Ovary (tissue), 9 donors: ENCODE results near the gene ARHGEF17. TPM values are rescaled to one million over a fixed set of nuclear protein-coding genes. Genes with fewer than 3 reads are reported as not detected.

Experiments
- DNase-seq, 5 donors: peaks; one replicate each; pipeline ENCODE4 v3.0.0-alpha.2; 2019 to 2020
- H3K27ac ChIP-seq, 2 donors: fragments of 200-600 bp; one replicate each; pipeline versions ENCODE4 v1.5.1 to v1.8.0; 2019 to 2022
- H3K27me3 ChIP-seq: fragments of 200-600 bp; one replicate; pipeline ENCODE4 v1.8.0; 2022
- H3K36me3 ChIP-seq: fragments of 200-600 bp; sonication (generic); one replicate; pipeline ENCODE4 v1.5.1; 2019
- H3K4me1 ChIP-seq: one replicate; pipeline ENCODE4 v1.8.1; 2013; ENCODE audit warnings: mild to moderate bottlenecking, moderate library complexity; ENCODE audit not compliant: insufficient read depth
- H3K4me3 ChIP-seq: fragments of 200-600 bp; sonication (generic); one replicate; pipeline ENCODE4 v1.5.1; 2017
- H3K9me3 ChIP-seq, 2 donors: fragments of 200-600 bp in 1 of 2; sonication (generic) in 1 of 2; one replicate each; pipeline versions ENCODE4 v1.5.1 to v1.8.1; 2013 to 2019; ENCODE audit warnings: mild to moderate bottlenecking in 1 of 2, moderate library complexity in 1 of 2
- CTCF ChIP-seq, 3 donors: fragments of 450-650 bp in 2 of 3; fragments of 200-600 bp in 1 of 3; IDR thresholded peaks; one replicate each; pipeline versions ENCODE4 v1.5.1 to v1.8.0; 2016 to 2022; ENCODE audit warnings: antibody characterized with exemption in 3 of 3, mild to moderate bottlenecking in 1 of 3
- EP300 ChIP-seq: sonication (generic); formaldehyde crosslinking; IDR thresholded peaks from one replicate; pipeline ENCODE4 v1.6.1; 2017; ENCODE audit warnings: antibody characterized with exemption
- POLR2A ChIP-seq: fragments of 450-650 bp; IDR thresholded peaks from one replicate; pipeline ENCODE4 v1.6.1; 2017; ENCODE audit warnings: antibody characterized with exemption, mild to moderate bottlenecking, moderate library complexity
- WGBS, 3 donors: extraction: QIAGEN DNeasy Blood & Tissue Kit in 1 of 3; methylation state at CpG; one replicate each; pipeline versions ENCODE4 v1.1.5 to v1.1.7; 2013 to 2017; 5-methylcytosine and 5-hydroxymethylcytosine counted together
- intact Hi-C, 4 donors: fragments of 100-400 bp; cut with DNase I; formaldehyde crosslinking; loops; one replicate each; pipeline versions ENCODE4 v1.11.0 to v1.15.1; 2022 to 2023
- polyA plus RNA-seq, 2 donors: library from polyadenylated mRNA; stranded (reverse); fragments of 200-250 nt in 1 of 2; fragments of 350-450 nt in 1 of 2; fragmentation: Illumina TruSeq in 1 of 2; extraction: RNeasy Lipid Tissue Mini Kit (QIAGEN cat#74804) in 1 of 2; gene quantifications; one replicate each; pipeline ENCODE4 v1.2.3, GENCODE V29; 2013 to 2014
- total RNA-seq, 7 donors: library from RNA; depleted of rRNA in 2 of 7; stranded (reverse); fragments of >200 nt in 2 of 7; fragmentation: NEBNext Ultra II Directional in 3 of 7; extraction: Animal tissue kit (Norgen Biotek cat#: 25700) in 3 of 7; gene quantifications; one replicate each; pipeline versions ENCODE4 v1.1.0 to v1.2.4, GENCODE V29; 2016 to 2023
- donor health status: DM: no; HTN: no; CAD: no; lungs with moderate emphysema.
- donor health status: DM: no; HTN: no; CAD: no.
- donor health status: Bipolar disorder and iron deficiency.
- donor health status: DM: yes; HTN: yes; CAD: no.
- donor health status: DM: no; HTN: no; CAD: no.
- donor health status: DM: yes; HTN: yes; CAD: no.

Gene ARHGEF17
- total and polyA plus RNA-seq, 9 donors, result 21.0 to 83.8 (median 46.0) TPM

GRCh38 chr11:73322382-73323306 is 14.6 kb downstream of the ARHGEF17 start:
- Histone ChIP-seq H3K27me3 (no peaks in the 10 kb centered on the region), H3K9me3 (no peaks in the 10 kb centered on the region), H3K4me1 (peaks cover 29% of the 10 kb centered on the region), H3K4me3 (no peak overlapping the region), H3K27ac (peak overlapping the region; percentile 79 to 83), H3K36me3 (no peaks in the 10 kb centered on the region)
- intact Hi-C loops, result no loop called here
- WGBS, 3 donors, result 56 to 59% (median 57%) methylated on average over 7 of the region's 7 CpGs
- peak in 2 of 5 donors; percentile 49 to 61 for DNase-seq
- no peak for TF ChIP-seq CTCF (IDR thresholded peaks at IDR 0.05)
- no peak for TF ChIP-seq EP300
- TF ChIP-seq POLR2A, result no peak

GRCh38 chr11:73323464-73323863 is 15.4 kb downstream of the ARHGEF17 start:
- no peak for TF ChIP-seq EP300
- no peak for TF ChIP-seq POLR2A
- TF ChIP-seq CTCF (IDR thresholded peaks at IDR 0.05), result no peak
- intact Hi-C loops, result no loop called here
- peak overlapping the region; percentile 79 to 83 for H3K27ac ChIP-seq
- no peaks in the 10 kb centered on the region for H3K9me3 ChIP-seq
- no peaks in the 10 kb centered on the region for H3K27me3 ChIP-seq
- DNase-seq, result peak; percentile 93 to 96 (median 94)
- 3 to 4% (median 3%) methylated on average over 14 of the region's 14 CpGs for WGBS, 3 donors
- peaks cover 29% of the 10 kb centered on the region for H3K4me1 ChIP-seq
- no peaks in the 10 kb centered on the region for H3K36me3 ChIP-seq
- H3K4me3 ChIP-seq, result no peak overlapping the region

GRCh38 chr11:73324116-73324515 is 16.0 kb downstream of the ARHGEF17 start:
- H3K4me3 ChIP-seq, result no peak overlapping the region
- no peaks in the 10 kb centered on the region for H3K9me3 ChIP-seq
- H3K4me1 ChIP-seq, result peaks cover 29% of the 10 kb centered on the region
- peak overlapping the region; percentile 79 to 83 for H3K27ac ChIP-seq
- WGBS, 3 donors, result 60 to 62% (median 61%) methylated on average over 9 of the region's 9 CpGs
- no peaks in the 10 kb centered on the region for H3K36me3 ChIP-seq
- H3K27me3 ChIP-seq, result no peaks in the 10 kb centered on the region
- TF ChIP-seq POLR2A (no peak), EP300 (no peak), CTCF (IDR thresholded peaks at IDR 0.05) (no peak)
- intact Hi-C loops, result no loop called here
- no peak for DNase-seq

GRCh38 chr11:73324665-73325035 is 16.6 kb downstream of the ARHGEF17 start:
- DNase-seq, result no peak
- Histone ChIP-seq H3K9me3 (no peaks in the 10 kb centered on the region), H3K27ac (peak overlapping the region; percentile 79 to 83), H3K27me3 (no peaks in the 10 kb centered on the region), H3K4me3 (no peak overlapping the region), H3K4me1 (peaks cover 31% of the 10 kb centered on the region), H3K36me3 (no peaks in the 10 kb centered on the region)
- WGBS, 3 donors, result 86 to 88% (median 87%) methylated on average over 2 of the region's 2 CpGs
- TF ChIP-seq CTCF (IDR thresholded peaks at IDR 0.05) (no peak), POLR2A (no peak), EP300 (no peak)
- intact Hi-C loops, result no loop called here
